OCI-LY1 (cell line): ENCODE data around the gene KLHDC4.

Experiments used
- CTCF ChIP-seq: fragments of 200-600 bp; sonication (generic), shearing (Covaris generic); IDR thresholded peaks from 2 replicates; pipeline ENCODE4 v1.5.1; 2017; ENCODE audit warnings: mild to moderate bottlenecking, antibody characterized with exemption, low read length, moderate library complexity, mixed read lengths
- EZH2 ChIP-seq: fragments of 200-600 bp; sonication (generic), shearing (Covaris generic); IDR thresholded peaks from 2 replicates; pipeline ENCODE4 v1.8.0; 2017; ENCODE audit warnings: borderline replicate concordance, mixed run types, mild to moderate bottlenecking, antibody characterized with exemption, low read length, moderate library complexity, mixed read lengths

DNA sequence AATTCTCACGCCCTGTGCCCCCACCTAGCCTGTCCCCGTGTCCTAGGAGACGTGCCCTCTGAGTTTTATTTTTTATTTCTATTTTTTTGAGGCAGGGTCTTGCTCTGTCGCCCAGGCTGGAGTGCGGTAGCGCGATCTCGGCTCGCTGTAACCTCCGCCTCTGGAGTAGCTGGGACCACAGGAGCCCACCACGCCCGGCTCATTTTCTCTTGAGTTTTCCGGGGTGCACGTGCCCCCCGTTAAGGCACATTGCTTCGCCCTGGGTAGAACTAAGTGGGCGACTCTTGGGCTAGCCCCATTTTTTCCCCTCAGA, 655 bp upstream of the KLHDC4 start:
- TF ChIP-seq CTCF, result no peak
- no peak for TF ChIP-seq EZH2
